Hematopoietic multipotent progenitor cell treated with erythropoietin and hydrocortisone succinate and interleukin-3 and kit ligand, for 15 days (in vitro differentiated cells): Measurements from ENCODE around the gene CLDN10.

ENCODE experiments used
- DNase-seq: peaks from one replicate; pipeline ENCODE4 v3.0.0-alpha.2; 2015; ENCODE audit warnings: low spot score

CLDN10 gene

GRCh38 chr13:95601906-95602305 is 49.4 kb downstream of the CLDN10 start:
- no peak for DNase-seq

- no peak for DNase-seq
Measured at GRCh38 chr13:95603887-95604555, 51.5 kb downstream of the CLDN10 start.

- DNase-seq: no peak
Measured at GRCh38 chr13:95604556-95604915, 52.0 kb downstream of the CLDN10 start.

- DNase-seq: no peak
Measured at GRCh38 chr13:95605448-95606125, 53.1 kb downstream of the CLDN10 start.

DNA sequence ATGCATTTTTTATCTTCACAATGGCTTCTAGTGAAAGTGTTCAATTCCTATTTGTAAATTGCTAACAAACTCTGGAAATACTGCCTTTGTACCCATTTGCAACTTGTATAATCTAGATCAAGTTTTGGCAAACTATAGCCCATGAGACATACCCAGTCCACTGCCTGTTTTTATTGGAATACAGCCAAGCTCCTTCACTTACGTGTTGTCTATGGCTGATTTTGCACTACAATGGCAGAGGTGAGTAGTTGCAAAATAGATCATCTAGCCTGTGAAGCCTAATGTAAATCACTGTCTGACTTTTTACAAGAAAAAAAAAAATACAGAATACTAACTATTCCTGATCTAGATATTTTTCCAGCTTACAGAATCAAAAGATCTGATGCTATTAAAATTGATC is 54.8 kb downstream of the CLDN10 start:
- DNase-seq: no peak

DNA sequence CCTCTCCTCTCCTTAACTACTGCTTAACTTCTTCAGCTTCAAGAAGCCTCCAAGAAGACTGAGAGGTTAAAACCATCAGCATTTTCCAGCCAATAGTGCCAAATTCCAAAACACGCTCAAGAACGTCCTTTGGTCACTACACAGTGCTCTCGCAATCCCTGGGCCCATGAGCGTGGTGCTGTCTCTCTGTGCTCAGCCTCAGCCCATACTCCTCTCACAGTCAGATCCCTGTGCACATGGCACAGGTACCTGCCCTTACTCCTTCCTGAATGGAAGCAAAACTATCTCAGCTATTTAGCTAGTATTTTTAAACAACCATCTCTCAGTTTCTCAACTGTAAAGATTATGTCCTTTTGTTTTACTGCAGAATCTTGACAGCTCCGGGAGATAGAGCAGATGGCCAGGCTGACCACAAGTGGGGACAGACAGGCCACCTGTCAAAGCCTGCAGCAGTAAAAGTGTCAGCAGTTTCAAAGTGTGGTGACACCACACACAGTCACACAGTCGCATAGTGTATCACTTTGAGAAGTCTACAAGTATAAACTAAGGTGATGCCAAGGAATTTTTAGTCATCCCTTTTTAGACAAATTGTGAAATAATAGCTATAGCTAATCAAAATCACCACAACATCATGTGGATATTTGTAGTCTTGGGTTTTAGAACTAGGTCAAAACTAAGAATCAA is 56.3 kb downstream of the CLDN10 start:
- no peak for DNase-seq

GRCh38 chr13:95614641-95615245 is 62.2 kb downstream of the CLDN10 start:
- no peak for DNase-seq

GRCh38 chr13:95615539-95615938 is 63.0 kb downstream of the CLDN10 start:
- no peak for DNase-seq

- DNase-seq: no peak
Measured at GRCh38 chr13:95620030-95620824, 67.7 kb downstream of the CLDN10 start.

DNA sequence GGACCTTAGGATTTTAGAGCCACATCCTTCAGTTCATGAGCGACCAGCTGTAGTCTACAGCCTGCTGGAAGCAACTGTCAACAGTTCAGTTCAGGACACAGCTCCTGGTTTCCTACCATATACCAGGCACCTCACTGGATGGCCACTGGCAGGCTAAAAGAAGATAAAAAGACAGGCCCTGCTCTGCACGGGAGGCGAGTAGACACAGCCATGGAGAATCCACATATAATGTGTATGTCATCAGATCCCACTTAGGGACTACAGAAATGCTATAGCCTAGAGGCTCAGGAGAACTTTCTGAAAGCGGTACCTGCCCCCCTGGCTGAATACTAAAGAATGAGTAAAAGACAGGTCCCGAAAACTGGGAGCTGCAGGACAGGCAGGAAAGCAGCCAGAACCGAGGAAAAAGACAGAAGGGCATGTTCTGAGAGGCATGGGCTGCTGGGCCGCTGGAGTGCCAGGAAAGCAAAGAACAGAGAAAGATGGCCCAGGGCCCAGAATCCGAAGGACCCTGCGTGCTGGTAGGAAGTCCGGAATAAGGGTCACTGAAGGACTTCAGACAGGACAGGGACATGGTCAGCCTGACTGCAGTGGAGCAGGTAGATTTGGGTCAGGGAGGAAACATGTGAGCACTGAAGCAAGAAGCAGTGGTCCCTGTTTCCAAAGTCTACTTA is 68.4 kb downstream of the CLDN10 start:
- DNase-seq: no peak

DNA sequence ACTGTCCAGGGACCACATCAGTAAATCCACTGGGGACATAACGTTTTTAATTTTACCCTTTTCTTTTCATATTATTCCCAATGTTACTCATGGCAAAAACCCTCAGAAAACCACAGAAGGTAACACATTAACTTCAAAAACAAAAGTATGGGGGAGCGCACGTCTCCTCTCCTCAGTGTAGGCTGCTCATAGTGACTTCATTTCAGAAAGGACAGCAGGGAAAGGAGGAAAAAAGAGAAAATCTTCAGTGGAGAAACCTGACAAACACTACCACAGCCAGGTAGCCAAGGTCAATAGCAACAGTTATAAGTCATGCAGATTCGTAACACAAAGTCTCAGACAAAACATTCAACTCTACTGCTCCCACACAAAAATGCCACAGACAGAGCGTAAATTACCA is 70.6 kb downstream of the CLDN10 start:
- no peak for DNase-seq

- peak; percentile 49 for DNase-seq
Measured at GRCh38 chr13:95624020-95624419, 71.5 kb downstream of the CLDN10 start.

DNA sequence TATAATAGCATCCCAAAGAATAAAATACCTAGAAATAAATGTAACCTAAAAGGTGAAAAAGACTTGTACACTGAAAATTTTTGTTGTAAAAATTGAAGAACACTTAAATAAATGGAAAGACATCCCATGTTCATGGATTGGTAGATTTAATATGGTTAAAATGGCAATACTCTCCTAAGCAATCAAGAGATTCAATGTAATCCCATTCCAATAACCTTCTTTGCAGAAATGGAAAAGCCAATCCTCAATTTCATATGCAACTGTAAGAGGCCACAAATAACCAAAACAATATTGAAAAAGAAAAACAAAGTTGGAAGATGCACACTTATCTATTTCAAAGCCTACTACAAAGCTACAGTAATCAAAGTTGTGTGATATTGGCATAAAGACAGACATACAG is 74.2 kb downstream of the CLDN10 start:
- no peak for DNase-seq

DNA sequence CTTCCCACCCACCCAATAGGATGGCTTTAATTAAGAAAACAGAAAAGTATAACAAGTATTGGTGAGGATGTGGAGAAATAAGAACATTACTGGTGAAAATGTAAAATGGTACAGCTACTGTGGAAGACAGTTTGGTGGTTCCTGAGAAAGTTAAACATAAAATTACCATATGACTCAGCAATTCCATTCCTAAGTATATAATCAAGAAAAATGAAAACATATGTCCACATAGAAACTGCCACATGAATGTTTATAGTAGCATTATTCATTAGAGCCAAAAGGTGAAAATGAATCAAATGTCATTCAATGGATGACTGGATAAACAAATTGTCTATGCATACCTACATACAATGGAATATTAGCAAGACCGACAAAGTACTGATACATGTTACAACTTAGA is 75.1 kb downstream of the CLDN10 start:
- DNase-seq: no peak

GRCh38 chr13:95628488-95628887 is 76.0 kb downstream of the CLDN10 start:
- DNase-seq: no peak

GRCh38 chr13:95629071-95629470 is 76.6 kb downstream of the CLDN10 start:
- DNase-seq: no peak
